Measurements from ENCODE around the gene AANAT. TPM values are rescaled to one million over a fixed set of nuclear protein-coding genes. Genes with fewer than 3 reads are reported as not detected.

AANAT gene
- total RNA-seq, 1 donor from 2014 or later, result not detected

- intact Hi-C loops (cut with micrococcal nuclease), result no loop called here
Measured at GRCh38 chr17:76441686-76442340, 25.6 kb upstream of the AANAT start.

- intact Hi-C loops (cut with micrococcal nuclease), result no loop called here
Measured at GRCh38 chr17:76442341-76443338, 24.8 kb upstream of the AANAT start.

- intact Hi-C loops (cut with micrococcal nuclease), result no loop called here
Measured at GRCh38 chr17:76444518-76445311, 22.7 kb upstream of the AANAT start.

- intact Hi-C loops (cut with micrococcal nuclease), result no loop called here
Measured at GRCh38 chr17:76445697-76446448, 21.5 kb upstream of the AANAT start.

- intact Hi-C loops (cut with micrococcal nuclease), result no loop called here
Measured at GRCh38 chr17:76446449-76447231, 20.8 kb upstream of the AANAT start.

- intact Hi-C loops (cut with micrococcal nuclease), result no loop called here
Measured at GRCh38 chr17:76447931-76448652, 19.3 kb upstream of the AANAT start.

- intact Hi-C loops (cut with micrococcal nuclease), result no loop called here
Measured at GRCh38 chr17:76449126-76449525, 18.3 kb upstream of the AANAT start.

- intact Hi-C loops (cut with micrococcal nuclease), result loop anchor here (5.0 kb wide), 1 partner anchor 106 kb away; no protein-coding TSS in a partner anchor
Measured at GRCh38 chr17:76451506-76451905, 15.9 kb upstream of the AANAT start.

GRCh38 chr17:76452127-76452659, 15.2 kb upstream of the AANAT start:
- intact Hi-C loops (cut with micrococcal nuclease), result loop anchor here (5.0 kb wide), 1 partner anchor 105 kb away; no protein-coding TSS in a partner anchor

- intact Hi-C loops (cut with micrococcal nuclease), result loop anchor here (1.0 to 5.0 kb wide), 3 partner anchors 48 to 218 kb away; partner anchors contain the start of gene RHBDF2
Measured at GRCh38 chr17:76452660-76453430, 14.6 kb upstream of the AANAT start, which contains the start of gene UBE2O. Gene UBE2O (minus strand): TSS chr17:76453152. CDS start chr17:76453141, 11 bp downstream.

GRCh38 chr17:76453431-76453743, 14.0 kb upstream of the AANAT start:
- intact Hi-C loops (cut with micrococcal nuclease), result loop anchor here (1.0 to 5.0 kb wide), 3 partner anchors 48 to 218 kb away; partner anchors contain the start of gene RHBDF2

GRCh38 chr17:76458580-76459490, 8.6 kb upstream of the AANAT start:
- intact Hi-C loops (cut with micrococcal nuclease), result no loop called here

GRCh38 chr17:76459674-76460073, 7.7 kb upstream of the AANAT start:
- intact Hi-C loops (cut with micrococcal nuclease), result no loop called here

- intact Hi-C loops (cut with micrococcal nuclease), result no loop called here
Measured at GRCh38 chr17:76461765-76462555, 5.4 kb upstream of the AANAT start.

- intact Hi-C loops (cut with micrococcal nuclease), result no loop called here
Measured at GRCh38 chr17:76462556-76463290, 4.7 kb upstream of the AANAT start.

All from T-helper 2 cell treated with Interferon-gamma antibody and Interleukin-4, amounts not matched to agents 100 ng/mL and 5 ng/mL, for 36 hours (primary cell).